GM18526 (cell line): ENCODE measurements around the gene FBXO11.

Experiments used
- POLR2A ChIP-seq: IDR thresholded peaks from 3 replicates; pipeline ENCODE4 v1.6.1; 2011; ENCODE audit not compliant: insufficient read length; ENCODE audit errors: extremely low read depth

FBXO11 gene

DNA sequence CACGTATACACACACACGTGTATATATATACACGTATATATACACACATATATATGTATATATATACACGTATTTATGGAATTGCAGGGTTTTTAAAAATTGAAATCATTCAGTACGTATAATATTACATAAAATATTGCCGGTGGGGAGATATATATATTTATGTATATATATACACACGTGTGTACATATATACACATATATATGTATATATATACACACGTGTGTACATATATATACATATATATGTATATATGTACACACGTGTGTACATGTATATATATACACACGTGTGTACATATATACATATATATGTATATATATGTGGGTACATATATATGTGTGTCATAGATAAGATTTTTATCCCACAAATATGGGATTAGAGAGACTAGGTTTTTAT lies 5.4 kb downstream of the FBXO11 start:
- TF ChIP-seq POLR2A = no peak

DNA sequence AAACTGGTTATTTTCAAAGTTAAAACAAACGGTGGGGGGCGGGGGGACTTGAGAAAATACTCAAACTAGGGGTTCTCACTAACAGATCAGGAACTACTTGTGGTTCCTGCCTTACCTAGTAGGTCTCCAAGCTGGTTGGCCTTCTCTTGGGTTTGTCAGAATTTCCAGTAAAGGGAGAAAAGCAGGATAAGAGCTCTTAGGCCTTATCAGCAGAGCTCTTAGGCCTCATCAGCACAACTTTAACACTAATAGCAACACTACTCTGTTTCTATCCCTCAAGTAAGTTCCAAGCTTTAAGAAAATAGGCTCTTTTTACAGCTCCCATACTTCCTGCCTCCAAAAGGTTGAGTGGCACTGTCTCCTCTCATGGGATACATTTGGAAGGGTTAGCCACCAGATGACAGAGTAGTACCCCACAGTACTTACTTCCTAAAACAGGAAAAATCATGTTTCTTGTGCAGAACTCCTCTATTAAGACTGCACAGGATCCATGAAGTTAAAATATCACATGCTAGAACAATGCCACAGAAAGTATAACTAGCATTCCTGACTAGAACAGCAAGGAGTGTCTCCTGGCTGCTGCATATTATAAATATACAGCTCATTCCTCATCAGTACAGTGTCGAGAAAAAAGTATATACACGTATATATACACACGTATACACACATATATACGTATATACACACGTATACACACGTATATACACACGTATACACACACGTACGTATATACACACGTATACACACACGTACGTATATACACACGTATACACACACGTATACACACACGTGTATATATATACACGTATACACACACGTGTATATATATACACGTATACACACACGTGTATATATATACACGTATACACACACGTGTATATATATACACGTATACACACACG lies 6.1 kb downstream of the FBXO11 start:
- no peak for TF ChIP-seq POLR2A

DNA sequence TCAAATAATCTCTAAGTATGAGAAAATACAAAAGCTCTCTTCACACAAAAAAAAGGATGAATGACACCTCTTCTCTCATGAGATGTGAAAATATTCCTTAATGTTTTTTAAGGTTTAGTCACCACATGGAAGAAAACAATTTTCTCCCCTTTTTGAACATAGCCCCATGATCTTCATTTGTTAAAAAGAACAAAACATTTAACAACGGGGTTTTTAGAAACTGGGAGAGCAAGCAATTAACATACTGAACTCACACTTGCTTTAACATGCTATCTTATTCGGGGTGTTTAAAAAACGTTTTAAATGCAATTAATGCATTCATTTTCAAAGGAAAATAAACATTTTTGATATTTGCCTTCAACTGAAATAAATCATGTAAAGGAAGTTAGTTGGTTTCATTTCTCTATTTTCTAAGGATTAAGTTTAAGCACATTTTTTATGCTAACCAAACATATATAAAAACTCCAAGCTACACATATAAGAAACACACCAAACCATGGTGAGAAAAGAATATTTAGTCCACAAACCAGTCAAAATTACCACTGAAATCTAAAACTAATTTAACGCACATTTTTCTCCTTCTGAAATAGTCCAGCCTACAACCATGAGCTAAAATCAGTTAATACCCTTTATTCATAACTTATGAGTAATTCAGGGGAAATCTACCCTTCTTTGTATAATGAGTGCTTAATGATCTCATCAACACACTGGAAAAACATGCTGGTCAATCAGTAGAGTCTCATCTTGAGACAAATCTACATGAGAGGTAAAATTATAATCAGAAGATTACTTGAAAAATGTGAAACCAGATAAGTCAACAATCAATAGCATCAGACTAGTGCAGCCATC lies 8.2 kb downstream of the FBXO11 start:
- TF ChIP-seq POLR2A = no peak

DNA sequence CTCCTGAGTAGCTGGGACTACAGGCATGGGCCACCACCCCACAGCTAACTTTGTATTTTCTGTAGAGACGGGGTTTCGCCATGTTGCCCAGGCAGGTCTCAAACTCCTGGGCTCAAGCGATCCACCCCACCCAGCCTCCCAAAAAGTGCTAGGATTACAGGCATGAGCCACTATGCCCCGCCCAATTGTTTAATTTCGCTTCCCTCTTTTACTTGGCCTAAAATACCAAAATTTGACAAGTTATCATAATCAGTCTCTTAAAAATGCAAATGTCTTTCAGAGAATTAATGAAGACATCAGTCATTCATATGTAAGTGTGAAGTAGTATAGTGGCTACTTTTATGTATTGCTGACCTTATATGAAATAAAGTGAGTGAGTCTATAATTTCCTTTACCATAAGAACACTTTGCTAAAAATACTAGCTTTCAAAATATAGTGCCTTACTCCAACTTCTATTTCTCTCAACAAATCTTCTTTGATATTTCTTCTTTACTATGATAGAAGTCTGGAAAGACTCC lies 9.8 kb downstream of the FBXO11 start:
- TF ChIP-seq POLR2A = no peak

DNA sequence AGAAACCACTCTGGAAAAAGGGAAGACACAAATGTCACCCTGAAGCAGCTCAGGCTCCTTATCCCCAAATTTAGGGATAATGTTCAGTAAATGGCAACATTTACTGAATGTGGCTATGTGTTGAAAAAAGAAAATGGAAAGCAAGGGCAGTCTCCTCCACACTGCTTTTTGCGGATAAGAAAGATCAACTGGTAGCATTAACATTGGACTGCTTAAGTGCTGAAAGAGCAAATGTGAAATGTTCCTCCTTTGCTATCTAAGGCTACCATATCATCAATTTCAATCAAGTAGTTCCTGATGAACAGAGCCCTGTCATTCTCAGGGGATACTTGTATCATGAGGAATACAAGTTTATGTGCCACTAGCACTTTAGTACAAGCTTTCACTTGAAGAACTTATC lies 12.5 kb downstream of the FBXO11 start:
- TF ChIP-seq POLR2A = no peak

DNA sequence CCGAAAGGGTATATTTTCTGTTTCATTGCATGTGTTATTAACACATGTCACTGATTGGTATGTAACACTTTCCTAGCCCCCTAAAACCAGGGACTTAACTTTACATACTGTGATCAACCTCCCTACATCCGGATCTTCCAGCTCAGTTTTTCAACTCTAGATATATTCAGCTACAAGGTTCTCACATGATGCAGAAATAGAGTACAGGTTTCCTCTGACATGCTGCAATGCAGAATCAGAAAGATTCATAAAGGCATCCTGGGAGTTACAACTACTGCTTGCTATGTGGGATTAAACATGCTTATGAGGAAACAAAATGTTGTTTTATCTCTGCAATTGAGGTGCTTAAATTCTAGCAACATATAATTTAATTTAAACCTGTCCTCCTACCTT lies 14.0 kb downstream of the FBXO11 start:
- no peak for TF ChIP-seq POLR2A

DNA sequence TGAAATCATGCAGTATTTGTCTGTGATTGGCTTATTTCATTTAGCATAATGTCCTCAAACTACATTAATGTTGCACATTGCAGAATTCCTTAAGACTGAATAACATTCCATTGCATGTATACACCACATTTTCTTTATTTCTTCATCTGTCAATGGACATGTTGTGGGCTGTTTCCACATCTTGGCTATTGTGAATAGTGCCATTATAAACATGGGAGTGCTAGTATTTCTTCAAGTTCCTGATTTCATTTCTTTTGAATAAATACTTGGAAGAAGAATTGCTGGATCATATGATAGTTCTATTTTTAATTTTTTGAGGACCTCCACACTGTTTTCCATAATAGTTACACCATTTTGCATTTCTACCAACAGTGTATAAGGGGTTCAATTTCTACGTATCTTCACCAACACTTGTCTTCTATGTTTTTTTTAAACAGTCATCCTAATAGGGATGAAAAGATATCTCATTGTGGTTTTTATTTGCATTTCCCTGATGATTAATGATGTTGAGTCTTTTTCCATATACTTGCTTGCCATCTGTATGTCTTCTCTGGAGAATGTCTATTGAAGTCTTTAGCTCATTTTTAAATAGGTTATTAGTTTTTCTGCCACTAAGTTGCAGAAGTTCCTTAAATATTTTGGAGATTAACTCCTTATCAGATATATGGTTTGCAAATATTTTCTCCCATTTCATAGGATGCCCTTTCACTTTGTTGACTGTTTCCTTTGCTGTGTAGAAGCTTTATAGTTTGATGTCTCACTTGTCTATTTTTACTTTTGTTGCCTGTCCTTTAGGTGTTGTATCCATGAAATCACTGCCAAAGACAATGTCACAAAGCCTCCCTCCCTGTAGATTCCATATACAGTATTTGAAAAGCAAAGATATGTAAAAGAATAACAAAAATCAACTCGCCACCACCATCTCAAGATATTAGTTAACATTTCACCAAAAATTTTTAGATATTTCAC lies 14.6 kb downstream of the FBXO11 start:
- TF ChIP-seq POLR2A = no peak

DNA sequence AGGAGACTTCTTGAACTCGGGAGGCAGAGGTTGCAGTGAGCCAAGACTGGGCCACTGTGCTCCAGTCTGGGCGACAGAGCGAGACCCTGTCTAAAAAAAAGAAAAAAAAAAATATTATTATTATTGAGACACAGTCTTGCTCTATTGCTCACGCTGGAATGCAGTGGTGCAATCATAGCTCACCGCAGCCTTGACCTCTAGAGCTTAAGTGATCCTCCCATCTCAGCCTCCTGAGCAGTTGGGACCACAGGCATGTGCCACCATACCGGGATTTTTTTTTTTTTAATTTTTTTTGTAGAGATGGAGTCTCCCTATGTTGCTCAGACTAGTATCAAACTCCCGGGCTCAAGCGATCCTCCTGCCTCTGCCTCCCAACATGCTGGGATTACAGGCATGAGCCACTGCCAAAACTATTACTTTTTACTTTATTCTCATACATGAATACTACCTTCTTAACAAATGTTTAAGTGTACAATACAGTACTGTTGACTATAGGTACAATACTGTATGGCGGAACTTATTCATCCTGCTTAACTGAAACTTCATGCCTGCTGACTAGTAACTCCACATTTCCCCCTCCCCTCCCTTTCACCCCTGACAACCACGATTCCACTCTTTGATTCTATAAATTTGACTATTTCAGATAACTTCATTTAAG lies 15.5 kb downstream of the FBXO11 start:
- TF ChIP-seq POLR2A = no peak

DNA sequence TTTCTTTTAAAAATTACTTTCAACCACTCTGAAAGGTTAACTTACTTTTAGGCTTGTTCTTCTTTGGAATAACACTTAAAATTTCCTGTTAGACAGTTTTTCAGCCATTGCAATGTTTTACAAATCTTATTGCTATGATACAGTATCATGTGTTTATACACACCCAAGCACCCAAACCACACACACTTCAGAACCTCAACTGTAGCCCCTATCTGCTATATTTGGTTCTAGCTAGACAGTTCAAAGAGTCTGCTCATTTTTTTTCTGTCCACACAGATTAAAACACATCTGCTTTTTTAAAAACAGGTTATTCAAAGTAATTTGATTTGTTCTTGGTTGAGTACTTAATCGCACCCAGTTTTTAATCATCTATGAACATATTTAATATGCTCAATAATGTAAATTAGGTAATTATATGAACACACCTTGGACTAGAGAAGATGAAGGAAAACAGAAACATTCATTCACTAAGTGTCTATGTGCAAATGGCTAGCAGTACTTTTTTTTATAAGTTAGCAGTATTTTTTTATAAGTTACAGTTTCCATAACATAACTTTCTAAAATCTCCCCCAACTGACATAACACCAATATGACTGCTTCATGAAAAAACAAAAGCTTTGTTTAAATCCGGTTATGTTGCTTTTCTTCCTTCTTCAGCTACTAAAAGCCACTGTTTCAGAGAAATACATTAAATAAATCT lies 17.6 kb downstream of the FBXO11 start:
- TF ChIP-seq POLR2A = no peak

DNA sequence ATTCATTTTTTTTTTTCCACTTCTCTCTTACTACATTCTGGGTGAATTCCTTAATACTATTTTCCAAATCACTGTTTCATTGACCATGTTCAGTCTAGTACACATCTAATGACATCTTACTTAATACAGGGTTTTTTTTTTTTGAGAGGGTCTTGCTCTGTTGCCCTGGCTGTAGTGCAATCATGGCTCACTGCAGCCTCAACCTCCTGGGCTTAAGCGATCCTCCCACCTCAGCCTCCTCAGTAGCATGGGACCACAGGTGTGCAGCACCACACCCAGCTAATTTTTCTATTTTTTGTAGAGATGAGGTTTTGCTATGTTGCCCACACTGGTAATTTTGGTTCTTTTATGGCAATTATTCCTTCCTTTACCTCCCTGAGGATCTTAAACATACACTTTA lies 29.4 kb downstream of the FBXO11 start:
- no peak for TF ChIP-seq POLR2A

DNA sequence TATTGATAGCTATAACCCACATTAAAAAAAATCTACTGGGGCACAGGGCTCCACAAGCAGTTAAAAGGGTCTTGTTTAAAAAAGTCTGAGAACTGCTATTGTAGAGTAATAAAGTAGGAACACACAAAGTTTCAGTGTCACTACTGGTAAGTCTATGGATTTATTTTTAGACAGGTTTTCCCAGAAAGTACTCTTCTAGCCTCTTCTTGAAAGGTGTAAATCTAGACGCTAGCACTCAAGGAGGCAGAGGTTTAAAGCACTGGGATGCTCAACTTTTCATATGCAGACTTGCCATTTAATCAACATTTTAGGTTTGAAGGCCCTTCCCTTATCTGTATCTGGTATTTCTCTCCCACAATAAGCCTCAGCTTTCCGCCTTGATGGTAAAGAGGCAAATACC lies 33.4 kb downstream of the FBXO11 start:
- no peak for TF ChIP-seq POLR2A

DNA sequence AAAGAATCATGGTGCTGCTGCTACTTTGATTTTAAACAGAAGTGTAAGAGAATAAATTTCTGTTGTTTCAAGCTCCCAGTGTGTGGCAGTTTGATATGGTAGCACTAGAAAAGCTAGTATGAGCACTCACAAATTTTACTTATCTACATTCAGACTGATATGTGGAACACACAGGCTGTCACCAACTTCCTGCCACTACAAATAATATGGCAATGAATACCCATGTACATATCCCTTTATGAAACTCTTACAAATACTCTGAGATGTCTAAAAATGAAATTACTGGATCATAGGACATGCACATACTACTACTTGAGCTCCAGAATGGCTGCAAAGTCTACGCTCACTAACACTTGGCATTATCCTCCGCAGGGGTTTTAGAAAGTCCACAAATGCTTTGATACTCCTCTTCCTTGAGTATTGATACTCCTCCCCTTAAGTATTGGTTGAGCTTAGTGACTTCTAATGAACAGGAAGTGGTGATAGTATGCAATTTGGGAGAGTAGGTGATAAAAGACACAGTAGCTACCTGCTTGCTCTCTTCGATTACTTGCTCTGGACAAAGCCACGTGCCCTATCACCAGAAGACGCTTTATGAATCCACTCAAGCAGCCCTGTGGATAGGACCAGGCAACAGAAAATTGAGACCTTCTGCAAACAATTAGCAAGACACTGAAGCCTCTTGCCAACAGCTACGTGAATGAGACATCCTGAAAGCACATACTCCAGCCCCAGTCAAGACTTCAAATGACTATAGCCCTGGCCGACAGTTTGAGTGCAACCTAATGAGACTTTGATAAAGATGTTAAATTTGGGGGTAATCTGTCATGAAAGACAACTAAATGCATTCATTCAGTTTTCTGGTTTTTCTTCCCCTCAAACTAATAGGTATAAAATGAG lies 35.4 kb downstream of the FBXO11 start:
- no peak for TF ChIP-seq POLR2A

DNA sequence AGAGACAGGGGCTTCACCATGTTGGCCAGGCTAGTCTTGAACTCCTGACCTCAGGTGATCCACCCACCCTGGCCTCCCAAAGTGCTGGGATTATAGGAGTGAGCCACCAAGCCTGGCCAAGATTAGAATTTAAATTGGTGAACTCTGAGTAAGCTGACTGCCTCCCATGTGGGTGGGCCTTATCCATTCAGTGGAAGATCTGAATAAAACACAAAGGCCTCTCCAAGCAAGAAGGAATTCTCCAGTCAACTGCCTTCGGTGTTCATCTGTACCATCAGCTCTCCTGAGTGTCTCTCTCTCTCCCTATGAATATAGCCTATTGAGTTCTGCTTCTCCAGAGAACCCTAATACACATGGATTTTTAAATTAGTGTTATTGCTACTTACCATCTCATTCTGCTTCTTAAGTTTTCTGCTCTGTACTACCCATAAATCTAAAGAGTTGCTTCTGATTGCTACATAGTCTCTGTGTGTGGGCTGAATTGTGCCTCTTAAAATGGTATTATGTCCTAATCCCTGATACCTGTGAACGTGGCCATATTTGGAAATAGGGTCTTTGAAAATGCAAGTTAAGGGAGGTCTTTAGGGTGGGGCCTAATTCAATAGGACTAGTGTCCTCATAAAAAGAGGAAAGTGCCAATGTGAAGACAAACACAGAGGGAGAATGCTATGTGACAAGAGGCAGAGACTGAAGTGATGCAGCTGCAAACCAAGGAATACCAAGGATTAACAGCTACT lies 36.3 kb downstream of the FBXO11 start:
- TF ChIP-seq POLR2A = no peak
